HG03460 (cell line): ENCODE results near the gene TNS3.
"Not testable (repeated sequence)": the region's sequence is repeated elsewhere in the genome, so short reads cannot be mapped to it uniquely, and the experiment has no call there.

Experiments
- ATAC-seq: cut with Tn5 transposase; IDR thresholded peaks from one replicate; pipeline ENCODE4 v1.9.1; 2021; ENCODE audit not compliant: unreplicated experiment

TNS3 gene

GRCh38 chr7:47454974-47455871, 126.7 kb downstream of the TNS3 start:
- ATAC-seq = no peak

- no peak for ATAC-seq
Measured at GRCh38 chr7:47454069-47454973, 127.6 kb downstream of the TNS3 start.

GRCh38 chr7:47453093-47454061, 128.5 kb downstream of the TNS3 start:
- no peak for ATAC-seq

DNA sequence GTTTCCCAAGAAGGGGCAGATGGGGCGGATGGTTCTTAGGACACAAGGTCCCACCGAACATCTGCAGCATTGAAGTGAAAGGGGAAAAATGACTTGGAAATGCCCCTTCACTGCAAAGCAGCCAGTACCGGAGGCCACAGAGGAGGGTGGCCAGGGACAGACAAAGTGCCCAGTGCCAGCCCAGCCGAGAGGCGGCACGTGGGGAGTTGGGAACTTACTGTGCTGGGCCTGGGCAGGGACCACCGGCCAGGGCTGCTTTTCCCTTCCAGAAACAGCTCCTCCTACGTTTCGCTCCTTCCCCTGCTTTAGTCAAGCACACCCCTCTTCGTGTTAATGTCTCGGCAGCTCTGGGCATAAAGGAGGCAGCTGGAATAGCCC, 129.2 kb downstream of the TNS3 start:
- no peak for ATAC-seq

- no peak for ATAC-seq
Measured at GRCh38 chr7:47452295-47452694, 129.6 kb downstream of the TNS3 start.

GRCh38 chr7:47451851-47452205, 130.1 kb downstream of the TNS3 start:
- no peak for ATAC-seq

DNA sequence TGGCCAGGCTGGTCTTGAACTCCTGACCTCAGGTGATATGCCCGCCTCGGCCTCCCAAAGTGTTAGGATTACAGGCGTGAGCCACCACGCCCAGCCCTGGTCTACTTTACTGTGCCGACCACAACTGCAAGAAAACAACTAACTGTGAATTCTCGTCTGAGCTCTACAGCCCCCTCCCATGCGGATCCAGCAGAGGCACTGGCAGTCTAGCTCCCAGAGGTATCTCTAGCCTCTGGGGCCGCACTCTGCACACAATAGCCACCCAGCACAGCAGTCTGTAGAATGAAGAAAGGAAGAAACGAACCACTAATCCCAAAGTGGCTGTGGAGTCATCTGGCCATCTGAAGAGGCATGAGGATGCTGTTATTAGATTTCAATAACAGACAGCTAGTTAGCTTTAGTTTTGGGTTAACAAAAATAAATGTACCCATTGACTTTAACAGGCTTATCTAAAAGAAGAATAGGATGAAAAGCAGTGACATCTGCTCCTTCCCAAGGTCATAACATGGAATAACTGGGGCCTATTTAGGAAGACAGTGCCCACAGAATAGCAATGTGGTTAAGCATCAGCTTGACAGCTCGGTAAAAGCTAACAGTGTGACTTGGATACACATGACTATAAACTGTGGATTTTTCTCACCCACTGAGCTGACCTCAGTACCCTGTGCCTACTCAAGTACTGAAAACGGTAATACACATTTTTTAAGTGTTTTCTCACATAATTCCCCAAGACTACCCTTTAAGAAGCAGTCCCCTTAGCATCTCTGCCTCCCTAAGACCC, 131.9 kb downstream of the TNS3 start:
- no peak for ATAC-seq

- no peak for ATAC-seq
Measured at GRCh38 chr7:47448971-47449370, 132.9 kb downstream of the TNS3 start.

DNA sequence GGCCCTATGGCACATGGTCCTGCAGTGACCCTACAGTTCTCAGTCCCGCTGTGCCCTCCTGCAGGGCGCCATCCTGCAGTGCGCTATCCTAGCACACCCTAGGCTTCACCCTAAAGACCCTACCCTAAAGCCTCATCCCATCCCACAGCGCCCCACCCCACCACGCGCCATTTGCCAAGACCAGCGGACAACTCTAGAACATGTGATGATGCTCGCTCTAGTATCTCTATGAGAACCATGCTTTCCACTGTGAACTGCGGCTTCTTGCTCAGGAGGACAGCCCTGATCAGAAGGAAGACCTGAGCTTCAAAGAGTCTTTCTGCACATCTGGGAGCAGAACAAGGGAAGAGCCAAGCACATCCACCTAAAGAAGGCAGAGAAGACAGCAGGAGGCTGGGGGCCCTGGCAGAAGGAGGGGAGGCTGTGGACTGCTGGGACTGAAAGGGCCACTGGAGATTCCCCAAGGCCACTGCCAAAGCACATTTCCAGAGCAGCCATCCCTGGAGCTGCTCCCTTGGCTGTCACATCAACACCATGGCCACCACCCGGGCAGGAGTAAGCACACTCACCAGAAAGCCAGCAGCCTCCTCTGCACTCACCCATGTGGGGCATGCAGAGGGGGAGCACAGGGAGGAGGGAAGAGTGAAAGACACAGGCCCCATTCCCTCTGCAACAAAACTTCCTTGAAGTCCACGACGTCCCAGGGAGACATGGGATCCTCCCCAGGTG, 134.1 kb downstream of the TNS3 start:
- no peak for ATAC-seq

- ATAC-seq = no peak
Measured at GRCh38 chr7:47446871-47447466, 134.9 kb downstream of the TNS3 start.

DNA sequence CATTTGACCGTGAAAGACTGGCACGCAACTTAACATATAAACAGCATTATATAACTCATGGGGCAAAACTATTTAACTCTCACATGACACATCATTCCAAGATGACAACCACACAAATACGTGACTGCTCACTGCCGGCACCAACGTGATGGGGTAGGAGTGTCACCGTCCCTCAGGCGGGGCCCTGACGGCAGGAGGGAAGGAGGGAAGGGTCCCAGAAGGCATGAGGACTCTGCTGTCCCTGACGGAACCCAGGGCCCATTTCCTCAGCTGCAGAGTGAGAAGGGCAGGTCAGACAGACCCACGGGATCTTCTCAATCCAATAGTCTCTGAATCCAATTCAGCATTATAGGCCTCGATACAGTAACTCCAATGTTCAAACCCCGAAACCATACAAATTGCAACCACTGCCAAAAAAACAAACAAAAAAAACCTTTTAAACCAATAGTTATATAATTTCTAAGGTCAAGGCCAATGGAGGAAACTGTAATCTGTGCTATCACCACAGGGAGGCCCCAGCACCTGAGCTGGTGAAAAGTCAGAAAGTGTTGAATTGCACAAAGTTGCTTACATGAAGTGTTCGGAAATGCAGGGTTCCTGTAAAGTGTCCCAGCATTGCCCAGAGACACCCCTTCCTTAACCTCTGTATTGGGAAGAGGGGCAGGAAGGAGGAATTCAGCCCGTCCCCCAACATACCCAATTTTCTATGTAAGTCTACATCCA, 137.4 kb downstream of the TNS3 start:
- ATAC-seq = no peak

- ATAC-seq = no peak
Measured at GRCh38 chr7:47443049-47443448, 138.9 kb downstream of the TNS3 start.

DNA sequence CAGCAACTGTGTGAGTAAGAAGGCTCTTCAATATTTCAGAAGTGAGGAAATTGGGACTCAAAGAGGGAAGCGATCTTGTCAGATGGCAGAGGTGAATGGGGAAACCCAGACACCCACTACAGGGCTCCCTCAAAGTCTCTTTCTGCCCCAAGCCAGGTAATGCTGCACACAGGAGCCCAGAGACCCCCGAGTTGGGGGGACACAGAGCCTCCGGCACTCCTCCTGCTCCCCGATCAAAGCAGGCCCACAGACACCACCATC, 139.4 kb downstream of the TNS3 start:
- no peak for ATAC-seq

- ATAC-seq = no peak
Measured at GRCh38 chr7:47441796-47442604, 139.9 kb downstream of the TNS3 start.

DNA sequence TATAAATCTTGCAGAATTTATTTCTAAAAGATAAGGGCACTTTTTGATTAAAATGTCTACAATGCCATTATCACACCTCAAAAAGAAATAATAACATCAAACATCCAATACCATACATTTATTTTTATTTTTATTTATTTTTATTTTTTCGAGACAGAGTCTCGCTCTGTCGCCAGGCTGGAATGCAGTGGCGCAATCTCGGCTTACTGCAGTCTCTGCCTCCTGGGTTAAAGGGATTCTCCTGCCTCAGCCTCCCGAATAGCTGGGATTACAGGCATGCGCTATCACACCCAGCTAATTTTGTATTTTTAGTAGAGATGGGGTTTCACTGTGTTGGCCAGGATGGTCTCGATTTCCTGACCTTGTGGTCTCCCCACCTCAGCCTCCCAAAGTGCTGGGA, 140.9 kb downstream of the TNS3 start:
- ATAC-seq = not testable (repeated sequence)

DNA sequence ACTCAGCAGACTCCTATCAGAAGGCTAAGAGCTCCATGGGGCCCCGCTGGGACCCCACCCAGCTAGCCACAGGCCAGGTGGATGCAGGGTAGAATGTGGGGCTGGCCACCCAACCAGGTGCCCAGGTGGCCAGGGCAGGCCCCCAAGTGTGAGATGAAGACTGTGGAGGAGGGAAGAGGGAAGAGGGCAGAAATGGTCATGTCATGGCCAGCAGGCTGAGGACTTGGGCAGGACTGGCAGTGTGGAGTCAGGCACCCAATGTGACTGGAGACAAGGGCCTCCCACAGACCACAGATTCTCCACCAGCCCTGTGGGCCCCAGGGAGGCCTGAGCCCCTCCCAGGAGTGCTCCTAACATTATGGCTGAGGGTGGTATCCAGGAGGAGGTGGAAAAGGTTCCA, 141.6 kb downstream of the TNS3 start:
- ATAC-seq = no peak

GRCh38 chr7:47439181-47439667, 142.7 kb downstream of the TNS3 start:
- no peak for ATAC-seq
